Right lobe of liver (tissue), 6 donors: ENCODE data around the gene HES4. TPM values are rescaled to one million over a fixed set of nuclear protein-coding genes. Genes with fewer than 3 reads are reported as not detected.
A peak's percentile ranks its signal among the peaks of the same experiment; 100 is the strongest.
"Not testable (repeated sequence)": the region's sequence is repeated elsewhere in the genome, so short reads cannot be mapped to it uniquely, and the experiment has no call there.

ENCODE experiments used
- ATAC-seq, 4 donors: fragments of 200-7000 bp; cut with Tn5 transposase; one replicate each; pipeline ENCODE4 v1.9.1; 2020; ENCODE audit warnings: mild to moderate bottlenecking in 4 of 4, moderate library complexity in 4 of 4
- DNase-seq, 3 donors: peaks; one replicate each; pipeline ENCODE4 v3.0.0-alpha.2; 2020
- H3K27ac ChIP-seq, 3 donors: fragments of 200-600 bp; one replicate each; pipeline ENCODE4 v1.8.0; 2022
- H3K27me3 ChIP-seq, 2 donors: fragments of 200-600 bp; one replicate each; pipeline ENCODE4 v1.8.0; 2022
- H3K36me3 ChIP-seq, 4 donors: fragments of 200-600 bp; sonication (generic) in 1 of 4; one replicate each; pipeline versions ENCODE4 v1.5.1 to v1.8.0; 2017 to 2022; ENCODE audit warnings: control low read depth in 1 of 4
- H3K4me1 ChIP-seq, 4 donors: fragments of 200-600 bp; sonication (generic) in 1 of 4; one replicate each; pipeline versions ENCODE4 v1.5.1 to v1.8.0; 2017 to 2022; ENCODE audit warnings: control low read depth in 1 of 4
- H3K4me3 ChIP-seq, 3 donors: fragments of 200-600 bp; one replicate each; pipeline ENCODE4 v1.8.0; 2022
- H3K9me3 ChIP-seq, 4 donors: fragments of 200-600 bp; sonication (generic) in 1 of 4; one replicate each; pipeline versions ENCODE4 v1.5.1 to v1.8.0; 2017 to 2022; ENCODE audit warnings: control low read depth in 1 of 4
- POLR2A ChIP-seq: fragments of 450-650 bp; IDR thresholded peaks from one replicate; pipeline ENCODE4 v1.6.1; 2017; ENCODE audit warnings: antibody characterized with exemption, mild to moderate bottlenecking
- WGBS: methylation state at CpG from one replicate; pipeline ENCODE4 v1.1.6; 2018; ENCODE audit warnings: low coverage, low lambda C conversion rate; ENCODE audit not compliant: insufficient coverage; ENCODE audit errors: missing lambda C conversion rate; 5-methylcytosine and 5-hydroxymethylcytosine counted together
- intact Hi-C, 2 donors: fragments of 100-400 bp; cut with DNase I; formaldehyde crosslinking; loops; one replicate each; pipeline versions ENCODE4 v1.11.2 to v1.14.1; 2022
- total RNA-seq, 6 experiments: library from RNA; depleted of rRNA in 2 of 6; stranded (reverse); fragments of >200 nt in 2 of 6; fragmentation: NEBNext Ultra II Directional in 3 of 6; extraction: Animal tissue kit (Norgen Biotek cat#: 25700) in 3 of 6; gene quantifications; one replicate each; pipeline versions ENCODE4 v1.1.0 to v1.2.4, GENCODE V29; 2016 to 2023
- TF ChIP-seq, protein P1 (sequence below), 4 donors: fragments of 200-600 bp in 3 of 4; fragments of 450-650 bp in 1 of 4; IDR thresholded peaks; one replicate each; pipeline versions ENCODE4 v1.5.1 to v1.8.0; 2016 to 2022; ENCODE audit warnings: antibody characterized with exemption in 4 of 4, mild to moderate bottlenecking in 2 of 4
- donor health status: DM: no; HTN: yes; CAD: no.
- donor health status: DM: no; HTN: no; CAD: no.
- donor health status: DM: no; HTN: no; CAD: no.
- donor health status: DM: no; HTN: yes; CAD: no.
- donor health status: DM: no; HTN: yes; CAD: no.

Gene HES4
- total RNA-seq, 6 experiments from 2014 or later, result 1.6 to 21.5 (median 5.2) TPM

DNA sequence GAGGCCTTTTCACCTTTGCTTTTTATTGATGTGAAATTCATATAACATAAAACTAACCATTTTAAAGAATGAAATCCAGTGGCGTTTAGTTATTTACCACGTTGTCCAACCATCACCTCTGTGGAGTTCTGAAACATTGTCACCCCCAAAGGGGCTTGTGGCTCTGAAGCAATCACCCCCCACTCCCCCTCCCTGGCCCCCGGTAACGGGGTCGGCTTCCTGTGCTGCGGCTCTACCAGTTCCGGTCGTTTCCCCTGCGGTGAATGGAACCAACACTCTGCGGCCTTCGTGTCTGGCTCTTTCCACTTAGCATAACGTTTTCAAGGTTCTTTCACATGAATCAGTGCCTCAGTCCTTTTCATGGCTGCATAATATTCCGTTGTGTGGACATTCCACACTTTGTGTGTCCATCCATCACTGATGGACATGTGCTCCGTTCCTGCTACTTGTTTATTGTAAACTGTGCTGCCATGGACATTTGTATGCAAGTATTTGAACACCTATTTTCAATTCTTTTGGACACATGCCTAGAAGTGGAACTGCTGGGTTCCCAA, 11.6 kb upstream of the HES4 start:
- intact Hi-C loops, result no loop called here
- 46% methylated on average over 7 of the region's 14 CpGs for WGBS
- peaks cover 0 to 22% (median 8%) of the 10 kb centered on the region in 4 donors for H3K4me1 ChIP-seq
- no peaks in the 10 kb centered on the region for H3K27me3 ChIP-seq
- ATAC-seq (no peak), DNase-seq (no peak)
- no peak overlapping the region for H3K27ac ChIP-seq
- H3K36me3 ChIP-seq, result no peaks in the 10 kb centered on the region
- H3K9me3 ChIP-seq, result no peaks in the 10 kb centered on the region
- H3K4me3 ChIP-seq, result no peak overlapping the region
- TF ChIP-seq, protein P1, sequence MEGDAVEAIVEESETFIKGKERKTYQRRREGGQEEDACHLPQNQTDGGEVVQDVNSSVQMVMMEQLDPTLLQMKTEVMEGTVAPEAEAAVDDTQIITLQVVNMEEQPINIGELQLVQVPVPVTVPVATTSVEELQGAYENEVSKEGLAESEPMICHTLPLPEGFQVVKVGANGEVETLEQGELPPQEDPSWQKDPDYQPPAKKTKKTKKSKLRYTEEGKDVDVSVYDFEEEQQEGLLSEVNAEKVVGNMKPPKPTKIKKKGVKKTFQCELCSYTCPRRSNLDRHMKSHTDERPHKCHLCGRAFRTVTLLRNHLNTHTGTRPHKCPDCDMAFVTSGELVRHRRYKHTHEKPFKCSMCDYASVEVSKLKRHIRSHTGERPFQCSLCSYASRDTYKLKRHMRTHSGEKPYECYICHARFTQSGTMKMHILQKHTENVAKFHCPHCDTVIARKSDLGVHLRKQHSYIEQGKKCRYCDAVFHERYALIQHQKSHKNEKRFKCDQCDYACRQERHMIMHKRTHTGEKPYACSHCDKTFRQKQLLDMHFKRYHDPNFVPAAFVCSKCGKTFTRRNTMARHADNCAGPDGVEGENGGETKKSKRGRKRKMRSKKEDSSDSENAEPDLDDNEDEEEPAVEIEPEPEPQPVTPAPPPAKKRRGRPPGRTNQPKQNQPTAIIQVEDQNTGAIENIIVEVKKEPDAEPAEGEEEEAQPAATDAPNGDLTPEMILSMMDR (IDR thresholded peaks at IDR 0.05), result no peak
- TF ChIP-seq POLR2A, result no peak

DNA sequence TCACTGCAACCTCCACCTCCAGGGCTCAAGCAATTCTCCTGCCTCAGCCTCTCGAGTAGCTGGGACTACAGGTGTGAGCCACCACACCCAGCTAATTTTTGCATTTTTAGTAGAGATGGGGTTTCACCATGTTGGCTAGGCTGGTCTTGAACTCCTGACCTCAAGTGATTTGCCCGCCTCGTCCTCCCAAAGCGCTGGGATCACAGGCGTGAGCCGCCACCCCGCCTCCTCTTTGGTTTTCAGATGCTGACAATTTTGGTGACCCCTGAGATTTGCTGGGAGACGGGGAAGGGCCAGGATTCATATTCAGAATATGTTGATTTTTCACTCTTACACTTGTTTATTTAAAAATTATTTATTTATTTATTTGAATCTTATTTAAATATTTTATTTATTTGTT, 10.2 kb upstream of the HES4 start:
- H3K9me3 ChIP-seq, intact Hi-C loops, ATAC-seq, H3K36me3 ChIP-seq, DNase-seq, H3K4me3 ChIP-seq, H3K27ac ChIP-seq, H3K27me3 ChIP-seq: not testable (repeated sequence)
- H3K4me1 ChIP-seq, result peaks cover 0 to 34% (median 10%) of the 10 kb centered on the region in 4 donors
- WGBS, result 90% methylated on average over 7 of the region's 8 CpGs

DNA sequence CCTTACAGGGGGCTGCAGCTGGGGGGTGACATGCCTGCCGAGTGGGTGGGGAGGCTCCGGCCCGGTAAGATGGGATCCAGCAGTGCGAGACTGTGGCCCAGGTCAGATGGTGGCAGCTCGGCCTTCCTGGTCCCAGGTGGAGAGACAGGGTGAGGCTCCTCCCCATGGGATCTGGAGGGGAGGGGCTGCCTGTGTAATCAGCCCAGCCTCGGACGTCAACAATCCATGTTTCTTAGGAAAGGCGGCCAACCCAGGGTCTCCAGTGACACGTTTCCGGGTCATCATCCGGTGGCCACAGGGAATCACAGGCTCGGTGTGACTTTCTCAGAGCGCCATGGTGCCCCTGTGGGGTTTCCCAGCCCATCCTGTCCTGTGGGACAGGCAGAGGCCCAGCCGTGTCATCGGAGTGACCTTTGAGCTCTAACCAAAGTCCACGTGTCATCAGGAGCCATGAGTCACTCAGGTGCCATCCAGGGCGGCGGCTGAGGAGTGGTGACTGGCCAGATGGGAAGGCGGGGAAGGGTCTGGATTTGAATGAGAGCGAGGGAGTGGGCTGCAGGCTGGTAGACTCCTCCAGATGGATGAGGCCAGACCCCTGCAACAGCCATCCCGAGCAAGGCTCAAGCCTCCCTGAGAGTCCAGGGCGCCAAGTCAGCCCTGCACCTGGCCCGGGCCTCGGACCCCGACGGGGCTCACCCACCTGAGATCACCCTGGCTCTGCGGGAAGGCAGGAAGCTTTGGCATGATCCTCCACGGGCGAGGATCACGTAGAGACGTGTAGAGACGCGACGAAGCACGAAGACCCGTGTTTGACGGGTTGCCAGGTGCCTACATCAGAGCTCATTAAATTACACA, 6.6 kb upstream of the HES4 start:
- WGBS, result 28% methylated on average over 5 of the region's 37 CpGs
- DNase-seq, result peak; percentile 85 to 92 (median 88)

DNA sequence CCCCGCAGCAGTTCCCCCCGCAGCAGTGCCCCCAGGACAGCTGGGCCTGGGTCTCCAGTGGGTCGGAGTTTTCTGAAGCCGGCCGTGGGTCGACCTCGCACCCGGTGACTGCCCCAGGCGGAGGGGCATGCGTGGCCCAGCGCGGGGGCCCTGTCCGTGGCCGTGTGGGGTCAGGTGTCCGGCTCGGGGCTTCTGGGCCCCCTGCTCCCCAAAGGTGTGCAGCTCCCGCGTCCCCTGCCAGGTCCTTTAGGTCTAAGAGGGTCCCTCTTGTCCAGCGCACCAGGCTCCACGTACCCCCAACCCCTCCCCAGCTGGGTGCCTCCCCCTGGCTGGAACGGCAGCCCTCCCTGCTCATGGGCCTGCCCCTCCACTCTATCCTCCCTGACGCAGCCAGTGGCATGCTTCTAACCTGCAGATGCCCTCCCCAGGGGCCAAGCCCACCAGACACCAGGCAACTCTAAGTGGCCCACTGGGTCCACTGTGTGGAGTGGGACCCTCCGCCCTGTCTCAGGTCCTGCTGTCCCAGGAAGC, 5.9 kb upstream of the HES4 start:
- Histone ChIP-seq H3K27ac (peak overlapping the region; percentile 78 to 85 (median 82)), H3K4me3 (peak overlapping the region; percentile 45 to 50 (median 48)), H3K9me3 (no peaks in the 10 kb centered on the region), H3K27me3 (no peaks in the 10 kb centered on the region), H3K36me3 (no peaks in the 10 kb centered on the region), H3K4me1 (peaks cover 0 to 33% (median 8%) of the 10 kb centered on the region in 4 donors)
- 26% methylated on average over 13 of the region's 23 CpGs for WGBS
- TF ChIP-seq, protein P1 (IDR thresholded peaks at IDR 0.05), result no peak
- TF ChIP-seq POLR2A, result no peak
- intact Hi-C loops, result no loop called here
- ATAC-seq (no peak), DNase-seq (peak in 2 of 3 donors; percentile 49 to 53)

More for the DNA sequence above, 6.6 kb upstream of the HES4 start:
- no peaks in the 10 kb centered on the region for H3K27me3 ChIP-seq
- no peaks in the 10 kb centered on the region for H3K9me3 ChIP-seq
- peak overlapping the region; percentile 45 to 50 (median 48) for H3K4me3 ChIP-seq
- ATAC-seq, result peak; percentile 81 to 88 (median 85)
- H3K36me3 ChIP-seq, result no peaks in the 10 kb centered on the region
- intact Hi-C loops, result no loop called here
- peak overlapping the region; percentile 78 to 85 (median 82) for H3K27ac ChIP-seq
- H3K4me1 ChIP-seq, result peaks cover 0 to 29% (median 8%) of the 10 kb centered on the region in 4 donors
- TF ChIP-seq, protein P1 (IDR thresholded peaks at IDR 0.05), result no peak
- TF ChIP-seq POLR2A, result peak; percentile 82
